GM19035 (cell line): ENCODE data around the gene EIF2S3.

Source experiments
- ATAC-seq: cut with Tn5 transposase; IDR thresholded peaks from one replicate; pipeline ENCODE4 v1.9.1; 2021; ENCODE audit not compliant: unreplicated experiment

The EIF2S3 gene

DNA sequence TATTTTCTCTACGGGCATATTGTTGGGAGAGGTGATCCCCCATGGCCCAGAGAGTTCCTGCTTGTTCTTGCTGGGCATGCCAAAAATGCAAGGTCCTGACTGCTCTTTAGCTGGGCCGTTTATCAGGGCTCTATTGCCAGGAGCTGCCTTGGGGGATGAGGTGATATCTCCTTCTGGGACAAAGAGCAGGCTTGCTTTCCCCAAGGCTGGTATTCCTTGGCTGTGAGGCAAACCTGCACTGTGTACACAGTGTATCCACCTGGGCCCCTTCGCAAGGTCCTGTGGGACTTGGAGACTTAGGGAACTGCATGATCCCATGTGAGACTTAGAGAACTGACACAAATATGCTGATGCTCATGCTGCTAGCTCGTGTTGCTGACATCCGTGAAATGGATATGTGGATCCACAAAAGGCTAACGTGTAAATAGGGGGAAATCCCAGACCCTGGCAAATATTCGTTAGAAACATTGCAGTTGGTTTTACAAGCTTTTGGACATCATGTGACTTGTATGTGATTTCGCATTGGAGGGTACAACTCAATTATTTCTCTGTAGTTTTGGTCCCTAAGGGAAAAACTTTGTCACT is 70.4 kb downstream of the EIF2S3 start:
- ATAC-seq, result no peak
